ENCODE results near the gene UROD.

DNA sequence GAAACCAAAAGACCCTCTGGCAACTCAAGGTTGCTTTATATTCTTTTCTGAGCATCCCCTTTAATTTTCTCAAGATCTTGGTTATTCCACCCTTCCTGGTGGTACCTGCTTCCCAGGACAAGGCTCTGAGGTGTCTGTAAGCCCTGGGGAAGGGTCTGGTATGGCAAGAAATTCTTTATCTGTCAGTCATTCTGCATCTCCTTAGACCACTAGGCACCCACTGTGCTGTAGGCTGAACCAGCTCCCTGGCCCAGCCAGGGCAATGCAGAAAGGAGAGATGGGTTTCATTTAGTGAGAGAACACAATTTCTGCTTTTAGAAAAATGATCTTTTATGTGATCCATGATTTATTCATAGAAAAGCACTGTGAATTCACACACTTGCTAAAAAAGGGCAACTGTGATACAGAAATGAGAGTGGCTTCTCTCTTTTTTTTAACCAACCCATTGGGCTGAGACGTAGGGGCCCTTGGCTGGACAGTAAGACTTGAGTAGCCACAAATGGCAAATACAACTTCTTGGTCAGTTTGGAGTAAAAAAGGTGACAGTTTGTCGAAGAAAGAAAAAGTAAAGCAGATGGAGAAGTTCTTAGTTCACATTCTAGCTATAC, 4.1 kb downstream of the UROD start:
- TF ChIP-seq EP300 (IDR thresholded peaks at IDR 0.05) (no peak), POLR2A (IDR thresholded peaks at IDR 0.05; ENCODE audit: low read depth) (no peak)

All from esophagus muscularis mucosa (tissue), 2 donors.